GM12872 (cell line): ENCODE results near the gene TRIP12.

Source experiments
- TF ChIP-seq, protein P1 (sequence below): IDR thresholded peaks from 3 replicates; pipeline ENCODE4 v1.5.1; 2011; ENCODE audit warnings: low read depth, mild to moderate bottlenecking, low read length, moderate library complexity; ENCODE audit not compliant: insufficient read depth

TRIP12 gene

GRCh38 chr2:229947544-229947943 lies 25.7 kb upstream of the TRIP12 start:
- TF ChIP-seq, protein P1, sequence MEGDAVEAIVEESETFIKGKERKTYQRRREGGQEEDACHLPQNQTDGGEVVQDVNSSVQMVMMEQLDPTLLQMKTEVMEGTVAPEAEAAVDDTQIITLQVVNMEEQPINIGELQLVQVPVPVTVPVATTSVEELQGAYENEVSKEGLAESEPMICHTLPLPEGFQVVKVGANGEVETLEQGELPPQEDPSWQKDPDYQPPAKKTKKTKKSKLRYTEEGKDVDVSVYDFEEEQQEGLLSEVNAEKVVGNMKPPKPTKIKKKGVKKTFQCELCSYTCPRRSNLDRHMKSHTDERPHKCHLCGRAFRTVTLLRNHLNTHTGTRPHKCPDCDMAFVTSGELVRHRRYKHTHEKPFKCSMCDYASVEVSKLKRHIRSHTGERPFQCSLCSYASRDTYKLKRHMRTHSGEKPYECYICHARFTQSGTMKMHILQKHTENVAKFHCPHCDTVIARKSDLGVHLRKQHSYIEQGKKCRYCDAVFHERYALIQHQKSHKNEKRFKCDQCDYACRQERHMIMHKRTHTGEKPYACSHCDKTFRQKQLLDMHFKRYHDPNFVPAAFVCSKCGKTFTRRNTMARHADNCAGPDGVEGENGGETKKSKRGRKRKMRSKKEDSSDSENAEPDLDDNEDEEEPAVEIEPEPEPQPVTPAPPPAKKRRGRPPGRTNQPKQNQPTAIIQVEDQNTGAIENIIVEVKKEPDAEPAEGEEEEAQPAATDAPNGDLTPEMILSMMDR, result no peak

DNA sequence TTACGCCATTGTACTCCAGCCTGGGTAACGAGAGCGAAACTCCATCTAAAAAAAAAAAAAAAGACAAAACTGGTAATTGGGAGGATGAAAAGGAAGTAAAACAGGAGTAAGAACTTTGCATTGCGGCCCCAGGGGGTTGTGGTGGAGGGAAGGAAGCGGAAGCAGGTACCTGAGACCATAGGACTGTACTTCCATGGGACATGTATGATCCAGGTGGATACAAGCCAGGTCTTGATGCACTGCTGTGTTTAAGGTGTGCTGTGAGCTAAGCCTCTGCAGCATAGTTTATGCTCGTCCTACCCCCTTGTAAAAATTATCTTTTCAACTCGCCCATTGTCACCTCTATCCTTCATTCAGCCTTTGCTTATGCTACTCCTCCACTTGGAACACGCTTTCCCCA lies 24.2 kb upstream of the TRIP12 start:
- TF ChIP-seq, protein P1, result no peak

DNA sequence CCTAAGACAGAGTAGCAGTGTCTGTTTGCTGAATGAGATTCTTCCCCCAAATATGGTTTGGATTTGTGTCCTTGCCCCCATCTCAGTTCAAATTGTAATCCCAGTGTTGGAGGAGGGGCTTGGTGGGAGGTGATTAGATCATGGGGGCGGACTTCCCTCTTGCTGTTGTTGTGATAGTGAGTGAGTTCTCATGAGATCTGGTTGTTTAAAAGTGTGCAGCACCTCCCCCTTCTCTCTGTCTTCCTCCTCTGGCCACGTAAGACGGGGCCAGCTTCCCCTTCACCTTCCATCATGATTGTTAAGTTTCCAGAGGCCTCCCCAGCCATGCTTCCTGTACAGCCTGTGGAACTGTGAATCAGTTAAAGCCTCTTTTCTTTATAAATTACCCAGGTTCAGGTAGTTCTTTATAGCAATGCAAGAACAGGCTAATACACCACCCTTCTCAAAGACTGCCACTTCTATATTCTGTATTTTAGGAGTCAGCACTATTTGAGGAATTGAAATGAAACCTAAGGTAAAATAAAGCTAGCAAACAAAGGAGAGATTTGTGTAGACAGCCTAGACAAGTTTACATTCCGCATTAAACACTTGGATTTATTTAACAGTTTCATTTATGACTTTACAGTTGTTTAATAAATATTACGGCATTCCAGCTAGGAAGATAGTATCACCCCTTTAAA lies 22.1 kb upstream of the TRIP12 start:
- TF ChIP-seq, protein P1, result no peak

- TF ChIP-seq, protein P1, result no peak
Measured at GRCh38 chr2:229943171-229943570, 21.4 kb upstream of the TRIP12 start.

GRCh38 chr2:229942671-229943070 lies 20.9 kb upstream of the TRIP12 start:
- TF ChIP-seq, protein P1, result no peak

GRCh38 chr2:229937537-229937936 lies 15.7 kb upstream of the TRIP12 start:
- TF ChIP-seq, protein P1, result no peak

- TF ChIP-seq, protein P1, result no peak
Measured at GRCh38 chr2:229931241-229931640, 9.4 kb upstream of the TRIP12 start.

- TF ChIP-seq, protein P1, result no peak
Measured at GRCh38 chr2:229930656-229931055, 8.8 kb upstream of the TRIP12 start.
